ENCODE data around the gene SGMS2. TPM values are rescaled to one million over a fixed set of nuclear protein-coding genes. Genes with fewer than 3 reads are reported as not detected.

The SGMS2 gene
- total RNA-seq, 1 donor from 2014 or later: 84.2 TPM

GRCh38 chr4:107853444-107854355, 29.0 kb downstream of the SGMS2 start:
- H3K4me3 ChIP-seq (ENCODE audit: low read depth, low read length): no peak overlapping the region
- no peak for DNase-seq (ENCODE audit: low read depth)
- no peak for TF ChIP-seq CTCF (conservative IDR thresholded peaks at IDR 0.05; ENCODE audit: low read depth, low read length)

DNA sequence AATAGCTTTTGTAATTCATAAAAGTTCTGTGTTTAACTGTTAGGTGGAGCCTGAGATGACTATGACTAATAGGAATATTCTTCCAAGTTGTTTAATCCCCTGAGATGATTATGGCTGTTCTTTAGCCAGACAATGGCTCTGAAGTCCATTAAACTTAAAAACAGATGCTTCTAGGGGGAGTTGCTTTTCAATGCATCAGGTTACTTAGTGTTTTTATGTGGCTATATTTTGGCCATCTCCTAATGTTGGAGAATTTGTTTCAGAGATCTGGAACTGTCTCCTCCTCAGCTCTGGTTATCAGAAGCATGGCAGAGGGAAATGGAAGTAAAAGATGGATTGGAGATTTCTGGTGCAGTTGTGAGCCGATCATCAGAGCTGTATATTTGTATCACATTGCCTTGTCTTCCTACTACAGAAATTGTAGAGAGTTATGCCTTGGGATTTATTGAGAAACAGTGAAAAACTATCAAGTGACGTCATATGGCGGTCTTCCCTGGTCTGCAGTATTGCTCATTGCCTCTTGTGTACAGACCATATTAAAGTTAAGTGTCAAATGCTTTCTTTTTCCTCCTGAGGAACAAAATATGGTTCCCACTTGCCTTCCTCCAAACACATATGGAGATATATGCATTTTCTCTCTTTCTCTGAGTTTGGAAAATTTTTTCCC, 29.8 kb downstream of the SGMS2 start:
- H3K4me3 ChIP-seq (ENCODE audit: low read depth, low read length): no peak overlapping the region
- TF ChIP-seq CTCF (conservative IDR thresholded peaks at IDR 0.05; ENCODE audit: low read depth, low read length): no peak
- no peak for DNase-seq (ENCODE audit: low read depth)

GRCh38 chr4:107855723-107856122, 31.0 kb downstream of the SGMS2 start:
- no peak for DNase-seq (ENCODE audit: low read depth)
- TF ChIP-seq CTCF (conservative IDR thresholded peaks at IDR 0.05; ENCODE audit: low read depth, low read length): no peak
- H3K4me3 ChIP-seq (ENCODE audit: low read depth, low read length): no peak overlapping the region

GRCh38 chr4:107856901-107857300, 32.2 kb downstream of the SGMS2 start:
- no peak for TF ChIP-seq CTCF (conservative IDR thresholded peaks at IDR 0.05; ENCODE audit: low read depth, low read length)
- no peak overlapping the region for H3K4me3 ChIP-seq (ENCODE audit: low read depth, low read length)
- DNase-seq (ENCODE audit: low read depth): no peak

DNA sequence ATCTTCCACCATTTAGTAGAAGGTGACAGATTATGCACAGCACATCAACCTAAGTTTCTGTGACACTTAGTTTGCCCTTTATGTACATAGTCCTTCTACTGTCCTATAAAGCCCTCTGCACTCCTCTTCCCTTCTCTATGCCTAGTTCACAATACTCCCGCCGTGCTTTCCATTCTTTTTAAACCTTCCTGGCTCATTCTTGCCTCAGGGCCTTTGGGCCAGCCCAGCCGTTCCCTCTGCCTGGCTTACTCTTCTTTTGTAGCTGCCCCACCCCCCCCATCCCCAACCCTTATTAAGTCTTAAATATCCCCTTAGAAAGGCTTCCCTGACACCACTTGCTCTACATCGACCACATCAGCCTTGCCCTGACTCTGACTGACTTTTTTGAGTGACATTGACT, 33.0 kb downstream of the SGMS2 start:
- DNase-seq (ENCODE audit: low read depth): no peak
- TF ChIP-seq CTCF (conservative IDR thresholded peaks at IDR 0.05; ENCODE audit: low read depth, low read length): no peak
- no peak overlapping the region for H3K4me3 ChIP-seq (ENCODE audit: low read depth, low read length)

DNA sequence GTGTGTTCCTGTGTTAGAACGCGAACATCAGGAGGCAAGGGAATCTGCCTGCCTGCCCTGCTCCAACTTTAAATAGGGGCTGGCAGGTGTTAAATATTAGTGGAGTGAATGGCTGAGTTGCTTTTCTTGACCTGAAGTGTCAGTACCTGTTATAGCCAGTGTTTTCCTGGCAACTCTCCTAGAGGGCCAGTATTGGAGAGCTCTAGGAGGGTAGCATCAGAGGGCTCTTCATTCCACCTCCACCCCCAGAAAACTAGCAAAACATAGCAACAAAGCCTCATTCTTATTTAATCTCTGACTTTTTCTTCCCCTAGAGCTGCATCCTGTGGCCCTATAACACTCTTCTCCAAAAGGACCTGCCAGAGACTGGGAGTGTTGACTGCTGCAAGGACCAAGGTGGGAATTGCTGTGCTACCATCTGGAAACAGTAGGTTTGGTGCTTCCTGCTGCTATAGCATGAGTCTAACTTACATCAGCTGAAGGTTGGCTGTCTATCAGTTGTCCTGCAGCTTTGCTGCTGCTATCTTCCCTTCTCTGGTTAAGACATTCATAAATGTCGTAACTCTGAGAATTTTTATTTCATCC, 33.5 kb downstream of the SGMS2 start:
- DNase-seq (ENCODE audit: low read depth): no peak
- no peak overlapping the region for H3K4me3 ChIP-seq (ENCODE audit: low read depth, low read length)
- TF ChIP-seq CTCF (conservative IDR thresholded peaks at IDR 0.05; ENCODE audit: low read depth, low read length): no peak
